GM12878 (cell line): ENCODE data around the gene ZNRF3. TPM values are rescaled to one million over a fixed set of nuclear protein-coding genes. Genes with fewer than 3 reads are reported as not detected.

Experiments used
- ATAC-seq: fragments of 200-7000 bp; cut with Tn5 transposase; 3 replicates; pipeline ENCODE4 v1.9.1; 2020; ENCODE audit warnings: mild to moderate bottlenecking, moderate library complexity
- BruUV-seq: library from RNA; stranded (reverse); fragments of 400-500 nt; replicated peaks from 2 replicates; lab custom pipeline; 2021; lab: Mats Ljungman, UMichigan
- CTCF ChIA-PET: fragments of 300-600 bp; sonication (Branson Sonifier 250); formaldehyde crosslinking; extraction: SDS; loops from one replicate; lab custom pipeline; 2021; ENCODE audit warnings: inconsistent platforms; lab: Yijun Ruan, JAX
- POLR2A ChIA-PET: fragments of 350-600 bp; formaldehyde crosslinking; extraction: SDS; loops from one replicate; lab custom pipeline; 2021; ENCODE audit warnings: inconsistent platforms; lab: Charles Lee
- RAD21 ChIA-PET: fragments of 300-600 bp; sonication (Branson Sonifier 250); formaldehyde crosslinking; loops from one replicate; lab custom pipeline; 2023; ENCODE audit warnings: antibody characterized with exemption; ENCODE audit not compliant: unreplicated experiment; lab: Charles Lee
- SMC1A ChIA-PET: fragments of 300-600 bp; sonication (Branson Sonifier 250); formaldehyde crosslinking; loops from one replicate; lab custom pipeline; 2023; ENCODE audit not compliant: unreplicated experiment, uncharacterized antibody; lab: Charles Lee
- DNase-seq: peaks from one replicate; pipeline ENCODE4 v3.0.0-alpha.2; 2011; ENCODE audit warnings: low read depth, low spot score
- FAIRE-seq: peaks from 3 replicates; lab custom pipeline; 2011; peaks lifted over from hg19 to GRCh38; lab: Jason Lieb, UNC
- H2AFZ ChIP-seq: 2 replicates; pipeline ENCODE4 v1.6.0; 2011; ENCODE audit warnings: low read depth, low read length, control low read depth; ENCODE audit not compliant: control insufficient read depth
- H3K27ac ChIP-seq: 2 replicates; pipeline ENCODE4 v1.5.1; 2011; ENCODE audit warnings: control low read depth; ENCODE audit not compliant: control insufficient read depth, insufficient read depth
- H3K27me3 ChIP-seq, 2 experiments: replicated peaks in 1 of 2; 2 replicates each; pipeline versions ENCODE4 v1.6.0 to v1.6.1; 2011; ENCODE audit warnings: low read length in 1 of 2; ENCODE audit not compliant: control insufficient read depth in 2 of 2, insufficient read depth in 2 of 2
- H3K36me3 ChIP-seq, 2 experiments: 2 replicates each; pipeline ENCODE4 v1.5.1; 2011; ENCODE audit warnings: low read length in 1 of 2; ENCODE audit not compliant: control insufficient read depth in 2 of 2, insufficient read depth in 2 of 2
- H3K4me1 ChIP-seq: 2 replicates; pipeline ENCODE4 v1.6.1; 2011; ENCODE audit warnings: mild to moderate bottlenecking, low read length, moderate library complexity, mixed read lengths; ENCODE audit not compliant: control insufficient read depth, insufficient read depth
- H3K4me2 ChIP-seq: 2 replicates; pipeline ENCODE4 v1.6.0; 2011; ENCODE audit warnings: control low read depth; ENCODE audit not compliant: control insufficient read depth, insufficient read depth
- H3K4me3 ChIP-seq: fragments of 200-600 bp; sonication (generic); 2 replicates; pipeline ENCODE4 v1.5.1; 2016
- H3K79me2 ChIP-seq: 2 replicates; pipeline ENCODE4 v1.6.0; 2011; ENCODE audit warnings: low read length; ENCODE audit not compliant: control insufficient read depth, insufficient read depth
- H3K9ac ChIP-seq: 2 replicates; pipeline ENCODE4 v1.8.0; 2011; ENCODE audit warnings: low read length, control low read depth, mixed read lengths; ENCODE audit not compliant: control insufficient read depth, insufficient read depth
- H3K9me3 ChIP-seq: replicated peaks from 3 replicates; pipeline ENCODE4 v1.5.1; 2011; ENCODE audit warnings: mild to moderate bottlenecking, low read length; ENCODE audit not compliant: control insufficient read depth, insufficient read depth
- H4K20me1 ChIP-seq: 2 replicates; pipeline ENCODE4 v1.6.0; 2011; ENCODE audit not compliant: control insufficient read depth, insufficient read depth
- ASH2L ChIP-seq: fragments of 300-600, 200-600 bp; sonication (generic); IDR thresholded peaks from 2 replicates; pipeline ENCODE4 v1.6.1; 2017; ENCODE audit warnings: low read depth, mild to moderate bottlenecking, borderline replicate concordance
- BCL11A ChIP-seq: IDR thresholded peaks from 2 replicates; pipeline ENCODE4 v1.6.1; 2011; ENCODE audit warnings: low read depth, low read length
- CEBPB ChIP-seq, 2 experiments: fragments of 150-350 bp in 1 of 2; IDR thresholded peaks; 2 replicates each; pipeline ENCODE4 v1.6.1; 2012 to 2014; ENCODE audit warnings: low read depth in 2 of 2, low read length in 2 of 2, borderline replicate concordance in 1 of 2, inconsistent platforms in 1 of 2
- CREB1 ChIP-seq: IDR thresholded peaks from 2 replicates; pipeline ENCODE4 v1.6.1; 2012; ENCODE audit warnings: low read depth, mild to moderate bottlenecking, inconsistent platforms
- GATAD2B ChIP-seq: fragments of 450-650 bp; conservative IDR thresholded peaks from 2 replicates; pipeline ENCODE4 v1.6.1; 2017; ENCODE audit warnings: low read depth, mild to moderate bottlenecking, moderate library complexity
- KLF5 ChIP-seq: fragments of 450-650 bp; IDR thresholded peaks from 2 replicates; pipeline ENCODE4 v1.6.1; 2014; ENCODE audit warnings: mild to moderate bottlenecking; ENCODE audit not compliant: partially characterized antibody
- MYB ChIP-seq: fragments of 150-350 bp; IDR thresholded peaks from 2 replicates; pipeline ENCODE4 v1.6.1; 2014; ENCODE audit warnings: mild to moderate bottlenecking, low read depth, low read length, borderline replicate concordance
- NFYB ChIP-seq: IDR thresholded peaks from 2 replicates; pipeline ENCODE4 v1.6.1; 2011; ENCODE audit warnings: low read depth, mild to moderate bottlenecking, low read length, improper control_type of control experiment, moderate library complexity; ENCODE audit not compliant: insufficient read depth
- PML ChIP-seq: IDR thresholded peaks from 2 replicates; pipeline ENCODE4 v1.6.1; 2012; ENCODE audit warnings: low read length, inconsistent platforms
- SMARCA5 ChIP-seq: fragments of 450-650 bp; IDR thresholded peaks from 2 replicates; pipeline ENCODE4 v1.6.1; 2017; ENCODE audit warnings: mild to moderate bottlenecking
- SREBF1 ChIP-seq: IDR thresholded peaks from 2 replicates; pipeline ENCODE4 v1.6.1; 2012; ENCODE audit warnings: mild to moderate bottlenecking, low read length
- TCF12 ChIP-seq: IDR thresholded peaks from 2 replicates; pipeline ENCODE4 v1.6.1; 2011; ENCODE audit warnings: low read depth, mild to moderate bottlenecking, low read length
- YY1 ChIP-seq: IDR thresholded peaks from 2 replicates; pipeline ENCODE4 v1.6.1; 2011; ENCODE audit warnings: low read depth, mild to moderate bottlenecking, low read length
- ZSCAN29 ChIP-seq: fragments of 450-650 bp; IDR thresholded peaks from 2 replicates; pipeline ENCODE4 v1.6.1; 2017; ENCODE audit warnings: mild to moderate bottlenecking, moderate library complexity
- ZZZ3 ChIP-seq: IDR thresholded peaks from 2 replicates; pipeline ENCODE4 v1.6.1; 2011; ENCODE audit warnings: low read depth; ENCODE audit not compliant: control insufficient read depth, insufficient read length
- WGBS: methylation state at CpG from one replicate; pipeline ENCODE4 v1.1.6; 2016; ENCODE audit warnings: low lambda C conversion rate; ENCODE audit not compliant: insufficient replicate concordance, insufficient coverage; ENCODE audit errors: missing lambda C conversion rate; 5-methylcytosine and 5-hydroxymethylcytosine counted together
- in situ Hi-C: fragments of 300-500 bp; cut with MboI; formaldehyde crosslinking; loops from 9 replicates; pipeline ENCODE4 v1.14.3; 2018; ENCODE audit warnings: mixed read lengths
- intact Hi-C: fragments of 100-400 bp; cut with micrococcal nuclease; formaldehyde crosslinking; loops from one replicate; pipeline ENCODE4 v1.14.2; 2022; ENCODE audit not compliant: unreplicated experiment
- polyA plus RNA-seq, 11 experiments: library from polyadenylated mRNA; depleted of rRNA in 4 of 11; unstranded in 6 of 11; stranded (reverse) in 5 of 11; fragments of >200 nt; fragmentation: Nextera tagmentation in 4 of 11; fragmentation: Illumina TruSeq in 1 of 11; extraction: Ambion mirVana in 4 of 11; extraction: Trizol in 1 of 11; gene quantifications; 1 replicate in 1 of 11; 2 replicates in 10 of 11; pipeline versions ENCODE4 v1.2.1 to v1.2.3, GENCODE V29; 2011 to 2016; ENCODE audit warnings: inconsistent platforms in 2 of 11, missing spikeins in 2 of 11, low read depth in 1 of 11
- total RNA-seq, 4 experiments: library from RNA; depleted of rRNA in 3 of 4; stranded (reverse); fragments of >200 nt in 3 of 4; fragmentation: Illumina TruSeq in 1 of 4; extraction: Trizol in 1 of 4; gene quantifications; 2 replicates each; pipeline versions ENCODE4 v1.2.1 to v1.2.3, GENCODE V29; 2013 to 2021
- TF ChIP-seq, protein P1 (sequence below): IDR thresholded peaks from 2 replicates; pipeline ENCODE4 v1.6.1; 2011; ENCODE audit warnings: borderline replicate concordance, low read depth, mild to moderate bottlenecking, moderate library complexity, mixed read lengths, low read length; ENCODE audit not compliant: insufficient read depth; ENCODE audit errors: extremely low read length
- TF ChIP-seq, protein P2 (sequence below): fragments of 450-650 bp; IDR thresholded peaks from 2 replicates; pipeline ENCODE4 v1.6.1; 2017; ENCODE audit warnings: borderline replicate concordance
- TF ChIP-seq, protein P3 (sequence below): fragments of 450-650 bp; IDR thresholded peaks from 2 replicates; pipeline ENCODE4 v1.6.1; 2017; ENCODE audit warnings: antibody characterized with exemption, mild to moderate bottlenecking, moderate library complexity

ZNRF3 gene
- total and polyA plus RNA-seq, 10 of the 15 experiments (the other 5 are each of a cell fraction or from before 2014, with no cell fraction given), result 0.05 to 2.4 (median 0.46) TPM

DNA sequence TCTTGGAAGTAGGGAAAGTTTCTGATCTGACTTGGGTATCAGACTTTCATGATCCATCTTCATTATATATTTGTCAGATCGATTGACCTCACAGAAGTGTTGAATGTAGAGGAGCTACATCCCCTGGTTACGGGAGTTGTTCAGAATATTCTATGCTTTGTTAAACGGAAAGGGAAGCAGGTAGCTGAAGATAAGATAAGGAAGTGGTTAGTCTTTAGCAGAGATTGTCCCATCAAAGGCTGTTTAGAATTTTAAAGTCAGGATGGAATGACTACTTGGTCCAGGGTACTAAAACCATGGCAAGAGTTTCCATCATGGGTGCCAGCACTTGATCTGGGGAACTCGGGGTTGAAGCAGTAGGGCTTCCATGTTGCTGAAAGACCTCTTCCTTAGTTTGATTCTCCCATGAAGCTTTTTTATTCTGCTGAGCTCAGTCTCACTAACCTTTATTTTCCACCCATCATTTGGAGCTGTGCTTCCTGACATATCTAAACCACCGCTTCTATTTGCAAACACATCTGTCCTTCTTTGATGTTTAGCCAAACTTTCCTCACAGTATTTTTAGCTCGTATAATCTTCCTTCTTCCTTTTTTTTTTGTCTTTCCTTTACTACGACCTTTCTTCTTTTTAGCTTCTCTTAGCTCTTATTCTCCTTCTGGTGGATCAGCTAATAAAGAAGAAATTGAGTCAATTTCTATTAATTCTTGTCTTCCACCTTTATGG is 182.3 kb downstream of the ZNRF3 start:
- H3K36me3 ChIP-seq, result no peaks in the 10 kb centered on the region
- H3K9ac ChIP-seq, result no peak overlapping the region
- H3K9me3 ChIP-seq, result no peaks in the 10 kb centered on the region
- 5% methylated on average over 7 of the region's 7 CpGs for WGBS
- ChIA-PET SMC1A (interaction anchor here (0.6 to 1.8 kb wide), 8 partner anchors 9 to 88 kb away, joined by 3 to 8 read pairs (median 4); no protein-coding TSS in a partner anchor), RAD21 (interaction anchor here (0.9 to 1.5 kb wide), 3 partner anchors 25 to 180 kb away, joined by 4 to 6 read pairs (median 4); no protein-coding TSS in a partner anchor), POLR2A (interaction anchor here (0.8 to 1.3 kb wide), 3 partner anchors 9 to 13 kb away, joined by 3 to 6 read pairs (median 3); no protein-coding TSS in a partner anchor), CTCF (interaction anchor here (0.6 to 1.8 kb wide), 6 partner anchors 10 to 304 kb away, joined by 3 to 15 read pairs (median 4); no protein-coding TSS in a partner anchor)
- in situ Hi-C loops, result no loop called here
- intact Hi-C loops, result no loop called here
- H3K4me1 ChIP-seq, result no peaks in the 10 kb centered on the region
- H3K79me2 ChIP-seq, result no peaks in the 10 kb centered on the region
- no peak overlapping the region for H2AFZ ChIP-seq
- no peak overlapping the region for H3K27ac ChIP-seq
- no peak for ATAC-seq
- no peak overlapping the region for H3K4me3 ChIP-seq
- H3K27me3 ChIP-seq, result peaks cover 0 to 11% of the 10 kb centered on the region in 2 experiments; a peak in 1 of 4 replicates
- no peak overlapping the region for H3K4me2 ChIP-seq
- no peak for FAIRE-seq
- no peaks in the 10 kb centered on the region for H4K20me1 ChIP-seq
- no TSS peak for BruUV-seq
- DNase-seq, result no peak
- TF ChIP-seq SREBF1, result no peak
- no peak for TF ChIP-seq MYB
- TF ChIP-seq SMARCA5, result no peak
- TF ChIP-seq KLF5, result no peak
- TF ChIP-seq TCF12, result no peak
- TF ChIP-seq, protein P1, sequence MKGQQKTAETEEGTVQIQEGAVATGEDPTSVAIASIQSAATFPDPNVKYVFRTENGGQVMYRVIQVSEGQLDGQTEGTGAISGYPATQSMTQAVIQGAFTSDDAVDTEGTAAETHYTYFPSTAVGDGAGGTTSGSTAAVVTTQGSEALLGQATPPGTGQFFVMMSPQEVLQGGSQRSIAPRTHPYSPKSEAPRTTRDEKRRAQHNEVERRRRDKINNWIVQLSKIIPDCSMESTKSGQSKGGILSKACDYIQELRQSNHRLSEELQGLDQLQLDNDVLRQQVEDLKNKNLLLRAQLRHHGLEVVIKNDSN, result no peak
- TF ChIP-seq CREB1, result no peak
- no peak for TF ChIP-seq YY1
- TF ChIP-seq GATAD2B, result no peak
- TF ChIP-seq ZSCAN29, result no peak
- TF ChIP-seq, protein P2, sequence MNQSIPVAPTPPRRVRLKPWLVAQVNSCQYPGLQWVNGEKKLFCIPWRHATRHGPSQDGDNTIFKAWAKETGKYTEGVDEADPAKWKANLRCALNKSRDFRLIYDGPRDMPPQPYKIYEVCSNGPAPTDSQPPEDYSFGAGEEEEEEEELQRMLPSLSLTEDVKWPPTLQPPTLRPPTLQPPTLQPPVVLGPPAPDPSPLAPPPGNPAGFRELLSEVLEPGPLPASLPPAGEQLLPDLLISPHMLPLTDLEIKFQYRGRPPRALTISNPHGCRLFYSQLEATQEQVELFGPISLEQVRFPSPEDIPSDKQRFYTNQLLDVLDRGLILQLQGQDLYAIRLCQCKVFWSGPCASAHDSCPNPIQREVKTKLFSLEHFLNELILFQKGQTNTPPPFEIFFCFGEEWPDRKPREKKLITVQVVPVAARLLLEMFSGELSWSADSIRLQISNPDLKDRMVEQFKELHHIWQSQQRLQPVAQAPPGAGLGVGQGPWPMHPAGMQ, result no peak
- TF ChIP-seq ZZZ3, result no peak
- no peak for TF ChIP-seq NFYB
- TF ChIP-seq PML, result no peak
- TF ChIP-seq BCL11A, result no peak
- no peak for TF ChIP-seq CEBPB (IDR thresholded peaks at IDR 0.05; ENCODE audit: borderline replicate concordance in 1 of 2, low read depth in 2 of 2, low read length in 2 of 2)
- TF ChIP-seq, protein P3, sequence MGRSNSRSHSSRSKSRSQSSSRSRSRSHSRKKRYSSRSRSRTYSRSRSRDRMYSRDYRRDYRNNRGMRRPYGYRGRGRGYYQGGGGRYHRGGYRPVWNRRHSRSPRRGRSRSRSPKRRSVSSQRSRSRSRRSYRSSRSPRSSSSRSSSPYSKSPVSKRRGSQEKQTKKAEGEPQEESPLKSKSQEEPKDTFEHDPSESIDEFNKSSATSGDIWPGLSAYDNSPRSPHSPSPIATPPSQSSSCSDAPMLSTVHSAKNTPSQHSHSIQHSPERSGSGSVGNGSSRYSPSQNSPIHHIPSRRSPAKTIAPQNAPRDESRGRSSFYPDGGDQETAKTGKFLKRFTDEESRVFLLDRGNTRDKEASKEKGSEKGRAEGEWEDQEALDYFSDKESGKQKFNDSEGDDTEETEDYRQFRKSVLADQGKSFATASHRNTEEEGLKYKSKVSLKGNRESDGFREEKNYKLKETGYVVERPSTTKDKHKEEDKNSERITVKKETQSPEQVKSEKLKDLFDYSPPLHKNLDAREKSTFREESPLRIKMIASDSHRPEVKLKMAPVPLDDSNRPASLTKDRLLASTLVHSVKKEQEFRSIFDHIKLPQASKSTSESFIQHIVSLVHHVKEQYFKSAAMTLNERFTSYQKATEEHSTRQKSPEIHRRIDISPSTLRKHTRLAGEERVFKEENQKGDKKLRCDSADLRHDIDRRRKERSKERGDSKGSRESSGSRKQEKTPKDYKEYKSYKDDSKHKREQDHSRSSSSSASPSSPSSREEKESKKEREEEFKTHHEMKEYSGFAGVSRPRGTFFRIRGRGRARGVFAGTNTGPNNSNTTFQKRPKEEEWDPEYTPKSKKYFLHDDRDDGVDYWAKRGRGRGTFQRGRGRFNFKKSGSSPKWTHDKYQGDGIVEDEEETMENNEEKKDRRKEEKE, result no peak
- no peak for TF ChIP-seq ASH2L
